HG02763 (cell line): ENCODE results near the gene SSR1.

ENCODE experiments used
- ATAC-seq: cut with Tn5 transposase; IDR thresholded peaks from one replicate; pipeline ENCODE4 v1.9.1; 2021; ENCODE audit warnings: mild to moderate bottlenecking, moderate library complexity; ENCODE audit not compliant: unreplicated experiment

Gene SSR1

DNA sequence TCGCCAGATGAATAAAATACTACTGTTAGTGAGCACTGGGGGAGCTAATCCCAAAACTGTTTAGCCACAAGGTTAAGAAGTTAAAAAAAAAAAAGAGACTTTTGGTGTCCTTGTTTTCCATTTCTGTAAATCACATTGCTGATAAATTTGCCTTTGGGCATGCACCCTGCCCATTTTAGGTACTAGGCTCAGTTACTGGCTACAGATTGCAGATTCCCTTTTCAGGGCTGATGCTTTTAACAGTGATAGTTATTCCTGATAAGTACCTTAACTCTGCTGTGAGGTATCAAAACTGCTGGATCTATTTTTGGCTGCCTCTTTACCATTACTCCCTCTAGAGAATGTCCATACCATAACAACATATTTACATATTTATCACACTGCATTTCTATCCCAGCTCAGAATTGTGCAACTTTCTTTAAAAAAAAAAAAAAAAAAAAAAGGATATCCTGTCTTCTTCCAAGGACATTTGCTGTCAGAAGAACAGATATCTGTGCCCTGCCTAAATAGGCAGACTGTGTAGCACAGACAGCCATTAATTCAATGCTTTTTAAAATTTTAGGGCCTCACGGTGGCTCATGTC, 94.5 kb downstream of the SSR1 start:
- no peak for ATAC-seq
